Activated CD8-positive, alpha-beta T cell treated with anti-CD3 and anti-CD28 coated beads for 36 hours (primary cell): ENCODE results near the gene SUPT16H. TPM values are rescaled to one million over a fixed set of nuclear protein-coding genes. Genes with fewer than 3 reads are reported as not detected.

Source experiments
- total RNA-seq, 2 experiments: library from RNA; stranded (reverse); gene quantifications; one replicate each; pipeline ENCODE4 v1.2.3, GENCODE V29; 2021

Gene SUPT16H
- total RNA-seq, 2 experiments from 2014 or later, result 171 to 173 TPM

Other genes starting within 250 kb of the SUPT16H start
- gene OR5AU1, start 228.0 kb downstream of the SUPT16H start, total RNA-seq, result under 1 TPM in 1 of 2 experiments, not detected in 1; 0.07 TPM
- gene HNRNPC, start 114.6 kb downstream of the SUPT16H start, total RNA-seq, result 1,000 to 10,000 TPM; 1,078 to 1,115 TPM
- not detected for gene RPGRIP1, start 103.9 kb downstream of the SUPT16H start, total RNA-seq
- gene CHD8, start 72.1 kb upstream of the SUPT16H start, total RNA-seq, result 10 to 100 TPM; 82.3 to 85.3 TPM
- 10 to 100 TPM; 18.2 to 19.8 TPM for gene RAB2B, start 92.9 kb upstream of the SUPT16H start, total RNA-seq
- gene TOX4, start 93.2 kb upstream of the SUPT16H start, total RNA-seq, result 10 to 100 TPM; 65.2 to 65.8 TPM
- gene METTL3, start 127.3 kb upstream of the SUPT16H start, total RNA-seq, result 10 to 100 TPM; 66.7 to 70.8 TPM
- 1 to 10 TPM; 2.9 to 3.5 TPM for gene SALL2, start 142.3 kb upstream of the SUPT16H start, total RNA-seq
- gene OR10G3, start 196.1 kb upstream of the SUPT16H start, total RNA-seq, result not detected